Measurements from ENCODE around the gene SOST.

SOST gene

DNA sequence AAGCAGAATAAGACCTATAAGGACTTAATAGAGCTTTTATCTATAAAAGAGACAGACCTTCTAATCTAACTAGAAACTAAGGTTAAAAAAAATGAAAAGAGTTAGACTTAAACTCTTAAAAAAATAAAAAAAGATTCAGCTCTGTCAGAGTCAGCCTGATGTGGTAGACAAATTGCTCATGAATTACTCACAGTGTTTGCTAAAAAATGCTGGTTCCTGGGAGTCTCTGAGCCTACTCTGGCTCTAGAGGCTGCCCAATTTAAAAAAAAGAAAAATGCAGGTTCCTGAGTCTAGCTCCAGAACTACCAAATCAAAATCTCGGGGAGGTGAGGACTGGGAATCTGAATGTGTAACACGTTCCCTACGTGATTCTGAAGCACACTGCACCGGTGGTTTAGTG is 18.1 kb downstream of the SOST start:
- no peak for DNase-seq

DNA sequence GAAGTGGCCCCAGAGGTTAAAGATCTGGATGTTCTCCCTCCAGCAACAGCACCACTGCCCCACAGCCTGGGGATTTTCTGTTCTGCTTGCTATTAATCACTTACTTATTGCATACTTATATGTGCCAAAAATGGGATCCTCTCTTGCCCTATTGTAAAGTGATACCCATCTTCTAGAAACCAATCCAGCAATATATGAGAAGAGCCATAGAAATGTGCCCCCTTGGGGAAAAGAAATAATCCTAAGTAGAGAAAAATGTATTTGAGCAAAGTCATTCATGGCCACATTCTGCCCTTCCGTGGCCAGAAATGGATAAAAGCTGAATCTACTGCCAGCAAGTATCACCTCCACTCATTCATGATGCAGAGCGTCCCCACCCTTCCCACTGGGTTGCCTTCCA is 20.9 kb downstream of the SOST start:
- no peak for DNase-seq

DNA sequence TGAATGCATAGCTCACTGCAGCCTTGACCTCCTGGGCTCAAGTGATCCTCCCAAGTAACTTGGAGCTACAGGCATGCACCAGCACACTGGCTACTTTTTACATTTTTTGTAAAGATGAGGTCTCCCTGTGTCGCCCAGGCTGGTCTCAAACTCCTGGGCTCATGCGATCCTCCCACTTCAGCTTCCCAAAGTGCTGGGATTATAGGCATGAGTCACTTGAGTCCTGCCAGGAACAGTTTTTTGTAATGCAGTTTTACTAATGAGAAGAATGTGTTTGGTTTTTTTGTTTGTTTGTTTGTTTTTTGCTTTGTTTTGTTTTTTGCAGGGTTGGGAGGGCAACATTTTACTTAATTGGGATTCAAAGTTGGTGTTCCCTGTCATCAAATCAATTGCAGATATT is 22.2 kb downstream of the SOST start:
- no peak for DNase-seq

- no peak for DNase-seq
These were observed 24.2 kb downstream of the SOST start for GRCh38 chr17:43734376-43734775.

- DNase-seq, result no peak
These were observed 24.6 kb downstream of the SOST start for GRCh38 chr17:43733956-43734355.

DNA sequence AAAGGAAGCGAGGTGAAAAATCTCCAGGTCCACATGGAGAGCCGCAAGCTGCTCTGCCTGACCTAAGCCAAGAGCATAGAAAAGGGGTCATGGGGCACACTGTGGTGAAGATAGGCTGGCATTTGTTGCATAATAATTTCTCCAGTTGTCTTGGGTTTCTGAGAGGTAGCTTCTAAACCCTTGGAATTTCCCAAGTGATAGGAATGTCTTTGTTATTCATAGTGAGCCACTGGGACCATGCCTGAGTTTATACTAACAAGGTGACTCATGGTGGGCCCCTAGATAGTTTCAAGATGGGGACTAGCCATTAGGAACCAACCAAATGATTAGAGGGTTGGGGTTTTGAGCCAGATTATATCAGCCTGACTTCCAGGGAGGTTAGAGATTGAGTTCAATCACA is 25.6 kb downstream of the SOST start:
- no peak for DNase-seq

DNA sequence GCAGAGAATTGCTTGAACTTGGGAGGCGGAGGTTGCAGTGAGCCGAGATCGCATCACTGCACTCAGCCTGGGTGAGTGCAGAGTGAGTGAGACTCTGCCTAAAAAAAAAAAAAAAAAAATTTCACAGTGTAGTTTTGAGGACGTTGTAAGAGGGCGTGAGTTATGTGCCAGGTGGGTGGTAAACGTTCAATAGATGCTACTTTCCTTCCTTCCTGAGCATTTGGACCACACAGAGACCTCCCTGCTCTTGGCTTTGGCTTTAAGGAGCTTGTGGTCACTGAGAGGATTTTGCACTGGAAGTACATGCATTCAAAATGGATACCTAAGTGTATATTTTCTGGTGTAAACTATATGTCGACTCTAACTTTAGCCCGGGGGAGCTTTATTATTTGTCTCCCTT is 30.5 kb downstream of the SOST start:
- DNase-seq, result no peak

DNA sequence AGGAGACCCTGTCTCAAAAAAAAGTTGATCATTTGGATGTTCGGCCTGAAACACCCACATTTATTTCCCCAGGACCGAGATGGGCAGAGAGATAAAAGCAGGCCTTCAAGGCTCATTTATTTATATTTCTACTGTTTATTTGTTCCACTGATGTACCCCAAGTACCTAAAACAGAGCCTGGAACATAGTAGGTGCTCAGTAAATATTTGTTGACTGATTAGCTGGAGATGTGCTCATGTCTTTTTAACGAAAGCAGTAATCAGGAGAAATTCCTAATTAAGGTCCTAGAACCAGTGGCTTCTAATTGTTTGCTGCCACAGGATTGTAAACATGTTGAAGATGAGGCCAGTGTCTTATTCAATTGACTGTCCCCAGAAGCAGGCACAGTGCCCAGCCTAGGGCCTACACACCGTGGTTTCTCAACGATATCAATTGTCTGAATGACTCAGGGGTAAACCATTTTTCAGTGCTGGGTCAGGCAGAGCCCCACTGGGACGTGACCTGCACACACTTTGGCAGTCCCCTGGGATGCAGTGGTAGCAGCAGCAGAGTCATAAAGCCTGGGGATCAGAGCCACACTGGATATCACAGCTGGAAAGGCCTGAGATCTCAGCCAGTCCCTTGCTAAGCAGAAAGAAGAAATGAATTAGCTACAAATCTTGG is 34.8 kb downstream of the SOST start:
- no peak for DNase-seq

DNA sequence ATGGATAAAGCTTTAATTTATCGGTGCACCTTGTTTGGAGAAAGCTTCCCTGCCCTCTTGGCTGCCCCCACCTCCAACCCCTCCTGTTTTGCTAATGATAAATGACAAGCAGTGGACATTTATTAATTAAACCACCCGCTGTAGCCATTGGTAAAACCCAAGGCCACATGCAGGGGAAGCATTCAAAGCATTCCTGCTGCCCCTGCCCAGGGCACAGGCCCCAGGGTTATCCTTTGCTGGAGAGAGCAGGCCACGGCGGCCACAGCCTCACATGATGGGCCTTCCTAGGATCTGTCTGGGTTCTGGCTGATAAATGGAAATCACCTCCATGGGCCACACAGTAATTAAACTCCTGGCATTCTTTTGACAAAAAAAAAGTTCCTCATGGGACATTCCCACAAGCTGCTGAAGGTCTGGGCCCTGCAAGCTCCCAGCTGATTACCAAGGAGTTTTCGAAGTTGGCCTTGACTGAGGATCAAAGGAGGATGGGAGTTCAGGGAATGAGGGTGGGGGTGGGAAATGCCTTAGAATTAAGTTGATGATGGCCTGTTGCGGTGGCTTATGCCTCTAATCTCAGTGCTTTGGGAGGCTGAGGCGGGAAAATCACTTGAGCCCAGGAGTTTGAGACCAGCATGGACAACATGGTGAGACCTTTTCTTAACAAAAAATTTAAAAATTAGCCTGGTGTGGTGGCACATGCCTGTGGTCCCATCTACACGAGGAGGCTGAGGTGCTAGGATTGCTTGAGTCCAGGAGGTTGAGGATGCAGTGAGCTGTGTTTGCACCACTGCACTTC is 35.5 kb downstream of the SOST start:
- DNase-seq, result no peak

DNA sequence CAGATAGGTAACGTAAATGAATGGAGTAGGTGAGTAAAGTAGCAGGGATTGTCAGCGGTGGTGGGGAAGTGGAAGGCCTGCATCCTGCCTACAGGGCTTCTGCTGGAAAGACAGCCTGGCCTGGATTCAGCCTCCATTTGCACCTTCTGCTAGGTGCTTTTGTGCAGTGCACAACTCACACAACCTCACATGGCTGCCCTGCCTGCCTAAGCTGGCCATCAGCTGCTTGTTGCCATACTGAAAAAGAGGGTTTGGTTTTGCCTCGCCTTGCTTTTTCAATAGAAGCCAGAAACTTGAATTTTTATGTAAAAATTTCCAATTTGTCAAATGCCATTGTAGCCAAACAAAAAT is 36.3 kb downstream of the SOST start:
- no peak for DNase-seq

GRCh38 chr17:43721537-43722268 is 36.9 kb downstream of the SOST start:
- no peak for DNase-seq

- DNase-seq, result peak; percentile 70 to 76
These were observed 38.1 kb downstream of the SOST start for GRCh38 chr17:43720311-43721060.

GRCh38 chr17:43719578-43719977 is 39.0 kb downstream of the SOST start:
- DNase-seq, result no peak

DNA sequence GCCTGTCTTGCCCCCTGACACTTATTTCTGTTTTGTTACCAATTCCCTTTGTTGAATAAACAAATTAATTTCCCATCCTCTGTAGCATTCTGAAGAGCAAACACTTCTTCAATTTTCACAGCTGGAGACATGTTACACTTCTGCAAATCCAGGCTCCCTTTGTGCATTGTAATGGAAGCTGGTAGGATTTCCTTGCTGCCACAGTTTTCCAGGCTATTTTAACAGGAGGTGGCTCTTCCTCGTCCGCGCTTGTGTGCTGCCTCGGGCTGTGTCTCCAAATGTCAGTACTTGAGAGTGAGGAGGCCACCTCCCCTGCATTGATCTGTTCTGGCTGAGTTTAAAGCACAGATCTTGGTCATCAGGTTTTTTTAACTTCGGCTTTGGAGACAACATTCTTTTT is 40.0 kb downstream of the SOST start:
- no peak for DNase-seq

GRCh38 chr17:43717913-43718312 is 40.7 kb downstream of the SOST start:
- DNase-seq, result no peak

- no peak for DNase-seq
These were observed 44.0 kb downstream of the SOST start for GRCh38 chr17:43714465-43715149.

- DNase-seq, result no peak
These were observed 45.0 kb downstream of the SOST start for GRCh38 chr17:43713494-43714162.

- no peak for DNase-seq
These were observed 46.2 kb downstream of the SOST start for GRCh38 chr17:43712397-43712796.

- DNase-seq, result no peak
These were observed 48.5 kb downstream of the SOST start for GRCh38 chr17:43710101-43710500.

- DNase-seq, result no peak
These were observed 49.4 kb downstream of the SOST start for GRCh38 chr17:43709210-43709609.

GRCh38 chr17:43707184-43707583 is 51.4 kb downstream of the SOST start:
- no peak for DNase-seq

DNA sequence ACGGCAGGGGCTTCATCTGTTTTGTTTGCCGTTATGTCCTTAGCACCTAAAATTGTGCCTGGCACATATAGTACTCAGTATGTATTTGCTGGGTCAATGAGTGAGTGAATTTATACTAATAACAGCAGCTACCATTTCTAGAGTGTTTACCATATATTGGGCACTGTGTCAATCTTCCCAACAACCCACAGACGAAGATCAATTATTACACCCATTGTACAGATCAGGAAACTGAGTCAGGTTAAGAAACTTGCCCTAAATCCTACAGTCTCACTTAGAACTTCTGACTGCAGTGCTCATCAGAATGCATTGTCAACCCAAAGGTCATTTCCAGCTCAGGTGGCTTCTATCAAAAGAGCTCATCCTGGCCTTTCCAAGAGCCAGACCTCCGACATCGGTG is 52.4 kb downstream of the SOST start:
- no peak for DNase-seq
